H9 (cell line): ENCODE measurements around the gene FNIP1. TPM values are rescaled to one million over a fixed set of nuclear protein-coding genes. Genes with fewer than 3 reads are reported as not detected.

Experiments used
- DNase-seq: peaks from one replicate; pipeline ENCODE4 v3.0.0-alpha.2; 2017
- H2AFZ ChIP-seq: one replicate; pipeline ENCODE4 v1.6.1; 2013; ENCODE audit warnings: mild to moderate bottlenecking, low read length, control low read depth, moderate library complexity
- H2AK5ac ChIP-seq: 2 replicates; pipeline ENCODE4 v1.6.1; 2013; ENCODE audit warnings: low read length, control low read depth, mixed read lengths; ENCODE audit not compliant: insufficient read length
- H2BK120ac ChIP-seq: one replicate; pipeline ENCODE4 v1.6.1; 2013; ENCODE audit warnings: low read depth, mild to moderate bottlenecking, low read length, control low read depth, inconsistent platforms; ENCODE audit not compliant: poor library complexity, severe bottlenecking
- H2BK12ac ChIP-seq: 2 replicates; pipeline ENCODE4 v1.6.1; 2013; ENCODE audit warnings: low read length, control low read depth, mixed read lengths, low read depth; ENCODE audit not compliant: insufficient read length
- H2BK15ac ChIP-seq: 2 replicates; pipeline ENCODE4 v1.6.1; 2013; ENCODE audit warnings: low read depth, low read length, control low read depth
- H2BK20ac ChIP-seq: one replicate; pipeline ENCODE4 v1.6.1; 2013; ENCODE audit warnings: low read depth, mild to moderate bottlenecking, low read length, control low read depth, inconsistent platforms; ENCODE audit not compliant: poor library complexity, severe bottlenecking
- H2BK5ac ChIP-seq: 2 replicates; pipeline ENCODE4 v1.6.1; 2013; ENCODE audit warnings: low read length, control low read depth, mixed read lengths; ENCODE audit not compliant: insufficient read length
- H3K14ac ChIP-seq: 2 replicates; pipeline ENCODE4 v1.6.1; 2013; ENCODE audit warnings: low read length, control low read depth; ENCODE audit not compliant: insufficient read depth
- H3K18ac ChIP-seq: 2 replicates; pipeline ENCODE4 v1.6.1; 2013; ENCODE audit warnings: low read depth, mild to moderate bottlenecking, mixed read lengths, low read length, control low read depth; ENCODE audit not compliant: insufficient read length
- H3K23ac ChIP-seq: 2 replicates; pipeline ENCODE4 v1.6.1; 2013; ENCODE audit warnings: low read length, control low read depth, mixed read lengths, low read depth; ENCODE audit not compliant: insufficient read length
- H3K23me2 ChIP-seq: 2 replicates; pipeline ENCODE4 v1.6.1; 2013; ENCODE audit warnings: low read depth, mild to moderate bottlenecking, mixed read lengths, low read length, control low read depth; ENCODE audit not compliant: insufficient read length, poor library complexity, severe bottlenecking
- H3K27ac ChIP-seq: 2 replicates; pipeline ENCODE4 v1.5.1; 2013; ENCODE audit warnings: low read length, control low read depth, mixed read lengths, low read depth; ENCODE audit not compliant: insufficient read length
- H3K27me3 ChIP-seq: 2 replicates; pipeline ENCODE4 v1.6.1; 2013; ENCODE audit warnings: low read length, control low read depth, inconsistent platforms; ENCODE audit not compliant: insufficient read depth
- H3K4ac ChIP-seq: 2 replicates; pipeline ENCODE4 v1.6.1; 2013; ENCODE audit warnings: low read depth, mild to moderate bottlenecking, control low read depth, inconsistent platforms, low read length, moderate library complexity
- H3K4me1 ChIP-seq: 2 replicates; pipeline ENCODE4 v1.6.1; 2013; ENCODE audit warnings: low read length, control low read depth, inconsistent platforms; ENCODE audit not compliant: insufficient read depth
- H3K4me2 ChIP-seq: 2 replicates; pipeline ENCODE4 v1.6.1; 2013; ENCODE audit warnings: low read length, control low read depth, mixed read lengths; ENCODE audit not compliant: insufficient read length, insufficient read depth
- H3K56ac ChIP-seq: 2 replicates; pipeline ENCODE4 v1.6.1; 2013; ENCODE audit warnings: low read depth, mild to moderate bottlenecking, mixed read lengths, low read length, control low read depth; ENCODE audit not compliant: insufficient read length
- H3K79me1 ChIP-seq: 2 replicates; pipeline ENCODE4 v1.6.1; 2013; ENCODE audit warnings: low read depth, mild to moderate bottlenecking, moderate library complexity, low read length, control low read depth, inconsistent platforms; ENCODE audit not compliant: insufficient read depth, poor library complexity, severe bottlenecking
- H3K79me2 ChIP-seq: 2 replicates; pipeline ENCODE4 v1.6.1; 2013; ENCODE audit warnings: low read length, control low read depth, inconsistent platforms; ENCODE audit not compliant: insufficient read depth
- H3K9ac ChIP-seq: 2 replicates; pipeline ENCODE4 v1.6.1; 2013; ENCODE audit warnings: low read length, control low read depth, mixed read lengths; ENCODE audit not compliant: insufficient read length; ENCODE audit errors: extremely low read depth
- H3K9me3 ChIP-seq: one replicate; pipeline ENCODE4 v1.6.1; 2013; ENCODE audit warnings: low read depth, low read length, inconsistent platforms; ENCODE audit not compliant: control insufficient read depth
- H3T11ph ChIP-seq: one replicate; pipeline ENCODE4 v1.6.1; 2013; ENCODE audit warnings: mild to moderate bottlenecking, low read length, control low read depth, inconsistent platforms
- H4K20me1 ChIP-seq: one replicate; pipeline ENCODE4 v1.6.1; 2013; ENCODE audit not compliant: control insufficient read depth, insufficient read length, insufficient read depth
- H4K5ac ChIP-seq: 2 replicates; pipeline ENCODE4 v1.6.1; 2013; ENCODE audit warnings: low read depth, mild to moderate bottlenecking, mixed read lengths, low read length, control low read depth; ENCODE audit not compliant: insufficient read length
- H4K8ac ChIP-seq: replicated peaks from 2 replicates; pipeline ENCODE4 v1.6.1; 2013; ENCODE audit warnings: low read length, control low read depth, mixed read lengths, low read depth; ENCODE audit not compliant: insufficient read length
- H4K91ac ChIP-seq: 2 replicates; pipeline ENCODE4 v1.6.1; 2013; ENCODE audit warnings: low read depth, mild to moderate bottlenecking, moderate library complexity, mixed read lengths, low read length, control low read depth; ENCODE audit not compliant: insufficient read length
- H3K27ac Mint-ChIP-seq, 3 experiments: 2 replicates in 2 of 3; 3 replicates in 1 of 3; pipeline ENCODE4 v1.8.0; 2020 to 2021; ENCODE audit warnings: mixed read lengths in 3 of 3, mild to moderate bottlenecking in 1 of 3, moderate library complexity in 1 of 3
- H3K27me3 Mint-ChIP-seq: 2 replicates; pipeline ENCODE4 v1.8.0; 2021; ENCODE audit warnings: low read depth, mild to moderate bottlenecking, moderate library complexity, mixed read lengths
- H3K36me3 Mint-ChIP-seq, 3 experiments: 2 replicates in 2 of 3; 3 replicates in 1 of 3; pipeline ENCODE4 v1.8.0; 2020 to 2021; ENCODE audit warnings: low read depth in 3 of 3, mixed read lengths in 3 of 3; ENCODE audit not compliant: insufficient read depth in 1 of 3
- H3K4me1 Mint-ChIP-seq, 2 experiments: 2 replicates each; pipeline ENCODE4 v1.8.0; 2020; ENCODE audit warnings: mixed read lengths in 2 of 2
- H3K4me3 Mint-ChIP-seq, 2 experiments: 2 replicates in 1 of 2; 3 replicates in 1 of 2; pipeline ENCODE4 v1.8.0; 2020 to 2021; ENCODE audit warnings: mild to moderate bottlenecking in 2 of 2, mixed read lengths in 2 of 2, moderate library complexity in 1 of 2
- H3K9me3 Mint-ChIP-seq, 2 experiments: 2 replicates in 1 of 2; 3 replicates in 1 of 2; pipeline ENCODE4 v1.8.0; 2020; ENCODE audit warnings: mild to moderate bottlenecking in 2 of 2, mixed read lengths in 2 of 2, moderate library complexity in 1 of 2
- WGBS: extraction: QIAGEN DNeasy Blood & Tissue Kit; methylation state at CpG from one replicate; pipeline ENCODE4 v1.1.7; 2013; ENCODE audit warnings: missing lambda C conversion rate, low lambda C conversion rate, mixed read lengths; ENCODE audit not compliant: insufficient read length; ENCODE audit errors: extremely low coverage; 5-methylcytosine and 5-hydroxymethylcytosine counted together
- total RNA-seq: library from RNA; stranded (reverse); gene quantifications from 2 replicates; pipeline ENCODE4 v1.2.1, GENCODE V29; 2021
- TF ChIP-seq, protein P1 (sequence below): fragments of 200-600 bp; sonication (generic); conservative IDR thresholded peaks from 3 replicates; pipeline ENCODE4 v1.8.0; 2021; ENCODE audit warnings: antibody characterized with exemption, mild to moderate bottlenecking

Gene FNIP1
- total RNA-seq, 1 experiment from 2014 or later = 13.4 TPM

DNA sequence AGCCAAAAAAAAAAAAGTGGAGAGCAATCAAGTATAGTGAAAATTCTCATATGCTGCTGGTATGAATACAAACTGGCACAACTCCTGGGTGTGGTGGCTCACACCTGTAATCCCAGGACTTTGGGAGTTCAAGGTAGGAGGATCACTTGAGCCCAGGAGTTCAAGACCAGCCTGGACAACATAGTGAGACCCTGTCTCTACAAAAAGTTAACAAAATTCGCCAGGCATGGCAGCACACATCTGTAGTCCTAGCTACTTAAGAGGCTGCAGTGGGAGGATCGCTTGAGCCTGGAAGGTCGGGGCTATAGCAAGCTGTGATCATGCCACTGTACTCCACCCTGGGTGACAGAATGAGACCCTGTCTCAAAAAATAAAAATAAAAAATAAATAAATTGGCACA is 51.7 kb downstream of the FNIP1 start:
- no peaks in the 10 kb centered on the region for H3K79me1 ChIP-seq
- H2BK120ac ChIP-seq = no peak overlapping the region
- H4K8ac ChIP-seq = no peak overlapping the region
- H3K4me2 ChIP-seq = no peak overlapping the region
- no peak overlapping the region for H3K4me3 Mint-ChIP-seq
- no peak overlapping the region for H2AFZ ChIP-seq
- no peaks in the 10 kb centered on the region for H3K9me3 ChIP-seq
- no peaks in the 10 kb centered on the region for H4K20me1 ChIP-seq
- no peak overlapping the region for H2BK5ac ChIP-seq
- H3K4ac ChIP-seq = no peak overlapping the region
- H2AK5ac ChIP-seq = no peak overlapping the region
- no peak overlapping the region for H2BK20ac ChIP-seq
- no peak overlapping the region for H3K56ac ChIP-seq
- H3K4me1 ChIP-seq = peaks cover 4% of the 10 kb centered on the region; the same call in 1 of the 2 replicates
- TF ChIP-seq, protein P1, sequence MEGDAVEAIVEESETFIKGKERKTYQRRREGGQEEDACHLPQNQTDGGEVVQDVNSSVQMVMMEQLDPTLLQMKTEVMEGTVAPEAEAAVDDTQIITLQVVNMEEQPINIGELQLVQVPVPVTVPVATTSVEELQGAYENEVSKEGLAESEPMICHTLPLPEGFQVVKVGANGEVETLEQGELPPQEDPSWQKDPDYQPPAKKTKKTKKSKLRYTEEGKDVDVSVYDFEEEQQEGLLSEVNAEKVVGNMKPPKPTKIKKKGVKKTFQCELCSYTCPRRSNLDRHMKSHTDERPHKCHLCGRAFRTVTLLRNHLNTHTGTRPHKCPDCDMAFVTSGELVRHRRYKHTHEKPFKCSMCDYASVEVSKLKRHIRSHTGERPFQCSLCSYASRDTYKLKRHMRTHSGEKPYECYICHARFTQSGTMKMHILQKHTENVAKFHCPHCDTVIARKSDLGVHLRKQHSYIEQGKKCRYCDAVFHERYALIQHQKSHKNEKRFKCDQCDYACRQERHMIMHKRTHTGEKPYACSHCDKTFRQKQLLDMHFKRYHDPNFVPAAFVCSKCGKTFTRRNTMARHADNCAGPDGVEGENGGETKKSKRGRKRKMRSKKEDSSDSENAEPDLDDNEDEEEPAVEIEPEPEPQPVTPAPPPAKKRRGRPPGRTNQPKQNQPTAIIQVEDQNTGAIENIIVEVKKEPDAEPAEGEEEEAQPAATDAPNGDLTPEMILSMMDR = no peak
- no peak overlapping the region for H3K18ac ChIP-seq
- H3K4me1 Mint-ChIP-seq = peaks cover 4 to 5% of the 10 kb centered on the region in 2 experiments
- peaks cover 0 to 12% (median 0%) of the 10 kb centered on the region in 3 experiments; a peak in 4 of 7 replicates for H3K36me3 Mint-ChIP-seq
- no peak overlapping the region for H3K9ac ChIP-seq
- no peaks in the 10 kb centered on the region for H3K27me3 Mint-ChIP-seq
- H3T11ph ChIP-seq = no peak overlapping the region
- no peak overlapping the region for H2BK12ac ChIP-seq
- H3K23me2 ChIP-seq = no peaks in the 10 kb centered on the region
- no peak overlapping the region for H4K5ac ChIP-seq
- no peak overlapping the region for H2BK15ac ChIP-seq
- WGBS = no CpG with 5 or more reads among the region's 3 CpGs
- no peak overlapping the region for H3K27ac ChIP-seq
- H3K79me2 ChIP-seq = no peaks in the 10 kb centered on the region
- H3K23ac ChIP-seq = no peak overlapping the region
- H4K91ac ChIP-seq = no peak overlapping the region
- no peaks in the 10 kb centered on the region for H3K9me3 Mint-ChIP-seq
- no peak overlapping the region for H3K27ac Mint-ChIP-seq
- DNase-seq = no peak
- H3K27me3 ChIP-seq = no peaks in the 10 kb centered on the region
- H3K14ac ChIP-seq = no peak overlapping the region
